Hepatocyte (in vitro differentiated cells): ENCODE data around the gene BLID.

ENCODE experiments used
- CTCF ChIP-seq: fragments of 200-600 bp; sonication (generic); IDR thresholded peaks from 2 replicates; pipeline ENCODE4 v1.5.1; 2016; ENCODE audit warnings: antibody characterized with exemption, mild to moderate bottlenecking; ENCODE audit not compliant: poor library complexity
- EZH2phosphoT487 ChIP-seq: fragments of 200-600 bp; sonication (generic); IDR thresholded peaks from one replicate; pipeline ENCODE4 v1.6.1; 2018; ENCODE audit warnings: antibody characterized with exemption, mild to moderate bottlenecking, low read depth, moderate library complexity; ENCODE audit not compliant: unreplicated experiment, severe bottlenecking

GRCh38 chr11:122131126-122131525, 15.1 kb upstream of the BLID start:
- no peak for TF ChIP-seq CTCF
- no peak for TF ChIP-seq EZH2phosphoT487
